ENCODE data around the gene PTPRN2. TPM values are rescaled to one million over a fixed set of nuclear protein-coding genes. Genes with fewer than 3 reads are reported as not detected.
"Not testable (repeated sequence)": the region's sequence is repeated elsewhere in the genome, so short reads cannot be mapped to it uniquely, and the experiment has no call there.

PTPRN2 gene
- total RNA-seq, 1 experiment from 2014 or later, result 0.16 TPM

- in situ Hi-C loops (cut with HindIII; ENCODE audit: low pct_unique_long_range_greater_than_20kb, low sequenced_read_pairs), result no loop called here
- no peak for DNase-seq (ENCODE audit: low read depth, low spot score)
These were observed 595.9 kb downstream of the PTPRN2 start for GRCh38 chr7:157991761-157992160.

- in situ Hi-C loops (cut with HindIII; ENCODE audit: low pct_unique_long_range_greater_than_20kb, low sequenced_read_pairs), result no loop called here
- DNase-seq (ENCODE audit: low read depth, low spot score), result no peak
These were observed 596.3 kb downstream of the PTPRN2 start for GRCh38 chr7:157991351-157991750.

GRCh38 chr7:157990881-157991250, 596.8 kb downstream of the PTPRN2 start:
- in situ Hi-C loops (cut with HindIII; ENCODE audit: low pct_unique_long_range_greater_than_20kb, low sequenced_read_pairs), result no loop called here
- no peak for DNase-seq (ENCODE audit: low read depth, low spot score)

- DNase-seq (ENCODE audit: low read depth, low spot score), result no peak
- in situ Hi-C loops (cut with HindIII; ENCODE audit: low pct_unique_long_range_greater_than_20kb, low sequenced_read_pairs), result no loop called here
These were observed 597.3 kb downstream of the PTPRN2 start for GRCh38 chr7:157990226-157990880.

- no peak for DNase-seq (ENCODE audit: low read depth, low spot score)
- in situ Hi-C loops (cut with HindIII; ENCODE audit: low pct_unique_long_range_greater_than_20kb, low sequenced_read_pairs), result no loop called here
These were observed 598.0 kb downstream of the PTPRN2 start for GRCh38 chr7:157989589-157989988.

- in situ Hi-C loops (cut with HindIII; ENCODE audit: low pct_unique_long_range_greater_than_20kb, low sequenced_read_pairs), result no loop called here
These were observed 599.7 kb downstream of the PTPRN2 start for GRCh38 chr7:157987906-157988305.

GRCh38 chr7:157986051-157986450, 601.6 kb downstream of the PTPRN2 start:
- in situ Hi-C loops (cut with HindIII; ENCODE audit: low pct_unique_long_range_greater_than_20kb, low sequenced_read_pairs), result no loop called here

More at GRCh38 chr7:157987906-157988305, 599.7 kb downstream of the PTPRN2 start:
- no peak for DNase-seq (ENCODE audit: low read depth, low spot score)

GRCh38 chr7:157985636-157986035, 602.0 kb downstream of the PTPRN2 start:
- in situ Hi-C loops (cut with HindIII; ENCODE audit: low pct_unique_long_range_greater_than_20kb, low sequenced_read_pairs), result no loop called here
- no peak for DNase-seq (ENCODE audit: low read depth, low spot score)

More at GRCh38 chr7:157986051-157986450, 601.6 kb downstream of the PTPRN2 start:
- no peak for DNase-seq (ENCODE audit: low read depth, low spot score)

- in situ Hi-C loops (cut with HindIII; ENCODE audit: low pct_unique_long_range_greater_than_20kb, low sequenced_read_pairs), result no loop called here
- DNase-seq (ENCODE audit: low read depth, low spot score), result no peak
These were observed 603.0 kb downstream of the PTPRN2 start for GRCh38 chr7:157984423-157985163.

- in situ Hi-C loops (cut with HindIII; ENCODE audit: low pct_unique_long_range_greater_than_20kb, low sequenced_read_pairs), result no loop called here
These were observed 603.9 kb downstream of the PTPRN2 start for GRCh38 chr7:157983502-157984422.

GRCh38 chr7:157981778-157982177, 605.8 kb downstream of the PTPRN2 start:
- in situ Hi-C loops (cut with HindIII; ENCODE audit: low pct_unique_long_range_greater_than_20kb, low sequenced_read_pairs), result no loop called here

More at GRCh38 chr7:157983502-157984422, 603.9 kb downstream of the PTPRN2 start:
- no peak for DNase-seq (ENCODE audit: low read depth, low spot score)

GRCh38 chr7:157980774-157981173, 606.8 kb downstream of the PTPRN2 start:
- no peak for DNase-seq (ENCODE audit: low read depth, low spot score)
- in situ Hi-C loops (cut with HindIII; ENCODE audit: low pct_unique_long_range_greater_than_20kb, low sequenced_read_pairs), result no loop called here

More at GRCh38 chr7:157981778-157982177, 605.8 kb downstream of the PTPRN2 start:
- no peak for DNase-seq (ENCODE audit: low read depth, low spot score)

- in situ Hi-C loops (cut with HindIII; ENCODE audit: low pct_unique_long_range_greater_than_20kb, low sequenced_read_pairs); DNase-seq (ENCODE audit: low read depth, low spot score): not testable (repeated sequence)
These were observed 607.3 kb downstream of the PTPRN2 start for GRCh38 chr7:157980341-157980731.

- no peak for DNase-seq (ENCODE audit: low read depth, low spot score)
These were observed 607.8 kb downstream of the PTPRN2 start for GRCh38 chr7:157979636-157980340.

GRCh38 chr7:157978766-157979165, 608.9 kb downstream of the PTPRN2 start:
- DNase-seq (ENCODE audit: low read depth, low spot score), result no peak
- in situ Hi-C loops (cut with HindIII; ENCODE audit: low pct_unique_long_range_greater_than_20kb, low sequenced_read_pairs), result no loop called here

More at GRCh38 chr7:157979636-157980340, 607.8 kb downstream of the PTPRN2 start:
- in situ Hi-C loops (cut with HindIII; ENCODE audit: low pct_unique_long_range_greater_than_20kb, low sequenced_read_pairs), result no loop called here

- no peak for DNase-seq (ENCODE audit: low read depth, low spot score)
- in situ Hi-C loops (cut with HindIII; ENCODE audit: low pct_unique_long_range_greater_than_20kb, low sequenced_read_pairs), result no loop called here
These were observed 609.7 kb downstream of the PTPRN2 start for GRCh38 chr7:157977717-157978496.

- DNase-seq (ENCODE audit: low read depth, low spot score), result no peak
- in situ Hi-C loops (cut with HindIII; ENCODE audit: low pct_unique_long_range_greater_than_20kb, low sequenced_read_pairs), result no loop called here
These were observed 610.3 kb downstream of the PTPRN2 start for GRCh38 chr7:157977306-157977705.

Data from SK-MEL-5 (cell line).